Endothelial cell of umbilical vein (primary cell): ENCODE results near the gene LPA.

Source experiments
- EZH2 ChIP-seq: IDR thresholded peaks from 2 replicates; pipeline ENCODE4 v1.6.1; 2012; ENCODE audit warnings: borderline replicate concordance, low read depth, mild to moderate bottlenecking, moderate library complexity, low read length, inconsistent platforms; ENCODE audit not compliant: severe bottlenecking
- FOS ChIP-seq: IDR thresholded peaks from 2 replicates; pipeline ENCODE4 v1.6.1; 2011; ENCODE audit warnings: mild to moderate bottlenecking, low read length, moderate library complexity, borderline replicate concordance; ENCODE audit not compliant: insufficient read depth
- GATA2 ChIP-seq: IDR thresholded peaks from 2 replicates; pipeline ENCODE4 v1.7.0; 2011; ENCODE audit warnings: low read depth, mild to moderate bottlenecking, moderate library complexity, mixed read lengths, low read length; ENCODE audit not compliant: insufficient read length, insufficient read depth
- MAX ChIP-seq: IDR thresholded peaks from 2 replicates; pipeline ENCODE4 v1.6.1; 2011; ENCODE audit not compliant: insufficient read depth, insufficient read length
- MYC ChIP-seq: IDR thresholded peaks from one replicate; pipeline ENCODE4 v1.6.1; 2011; ENCODE audit warnings: mild to moderate bottlenecking, low read depth, low read length
- POLR2A ChIP-seq: IDR thresholded peaks from 2 replicates; pipeline ENCODE4 v1.6.1; 2012; ENCODE audit warnings: low read depth, mild to moderate bottlenecking, control low read depth, low read length
- POLR2AphosphoS5 ChIP-seq: IDR thresholded peaks from 2 replicates; pipeline ENCODE4 v1.6.1; 2012; ENCODE audit warnings: low read depth, mild to moderate bottlenecking, control low read depth, low read length, moderate library complexity; ENCODE audit not compliant: insufficient read depth
- TF ChIP-seq, protein P1 (sequence below), 2 donors: IDR thresholded peaks; 1 replicate in 1 of 2; 2 replicates in 1 of 2; pipeline ENCODE4 v1.5.1; 2011; ENCODE audit warnings: low read length in 2 of 2, mild to moderate bottlenecking in 2 of 2, moderate library complexity in 2 of 2, control low read depth in 1 of 2, inconsistent platforms in 1 of 2, low read depth in 1 of 2; ENCODE audit not compliant: insufficient read depth in 1 of 2; ENCODE audit errors: extremely low read depth in 1 of 2

DNA sequence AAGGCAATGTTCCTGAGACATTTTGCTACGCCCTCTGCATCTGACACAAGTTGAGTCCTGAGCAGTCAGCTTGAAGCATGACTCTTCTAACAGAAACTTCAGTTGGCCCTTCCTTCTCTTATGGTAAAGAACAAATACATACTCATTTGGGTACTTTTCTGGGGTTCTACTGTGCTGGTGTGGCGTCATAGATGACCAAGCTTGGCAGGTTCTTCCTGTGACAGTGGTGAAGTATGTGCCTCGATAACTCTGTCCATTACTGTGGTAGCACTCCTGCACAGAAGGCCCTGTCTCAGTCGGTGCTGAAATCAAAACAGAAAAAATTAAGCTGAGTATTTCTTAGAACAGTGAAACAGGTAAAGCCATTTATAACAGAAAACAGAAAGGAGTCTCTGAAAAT lies 163.4 kb downstream of the LPA start:
- no peak for TF ChIP-seq MAX
- TF ChIP-seq, protein P1, sequence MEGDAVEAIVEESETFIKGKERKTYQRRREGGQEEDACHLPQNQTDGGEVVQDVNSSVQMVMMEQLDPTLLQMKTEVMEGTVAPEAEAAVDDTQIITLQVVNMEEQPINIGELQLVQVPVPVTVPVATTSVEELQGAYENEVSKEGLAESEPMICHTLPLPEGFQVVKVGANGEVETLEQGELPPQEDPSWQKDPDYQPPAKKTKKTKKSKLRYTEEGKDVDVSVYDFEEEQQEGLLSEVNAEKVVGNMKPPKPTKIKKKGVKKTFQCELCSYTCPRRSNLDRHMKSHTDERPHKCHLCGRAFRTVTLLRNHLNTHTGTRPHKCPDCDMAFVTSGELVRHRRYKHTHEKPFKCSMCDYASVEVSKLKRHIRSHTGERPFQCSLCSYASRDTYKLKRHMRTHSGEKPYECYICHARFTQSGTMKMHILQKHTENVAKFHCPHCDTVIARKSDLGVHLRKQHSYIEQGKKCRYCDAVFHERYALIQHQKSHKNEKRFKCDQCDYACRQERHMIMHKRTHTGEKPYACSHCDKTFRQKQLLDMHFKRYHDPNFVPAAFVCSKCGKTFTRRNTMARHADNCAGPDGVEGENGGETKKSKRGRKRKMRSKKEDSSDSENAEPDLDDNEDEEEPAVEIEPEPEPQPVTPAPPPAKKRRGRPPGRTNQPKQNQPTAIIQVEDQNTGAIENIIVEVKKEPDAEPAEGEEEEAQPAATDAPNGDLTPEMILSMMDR (IDR thresholded peaks at IDR 0.05; ENCODE audit: extremely low read depth in 1 of 2, insufficient read depth in 1 of 2, low read depth in 1 of 2, low read length in 2 of 2) = no peak
- TF ChIP-seq POLR2A = no peak
- no peak for TF ChIP-seq EZH2
- no peak for TF ChIP-seq GATA2
- TF ChIP-seq MYC = no peak
- TF ChIP-seq POLR2AphosphoS5 = no peak
- no peak for TF ChIP-seq FOS
